ENCODE measurements around the gene KATNAL2. TPM values are rescaled to one million over a fixed set of nuclear protein-coding genes. Genes with fewer than 3 reads are reported as not detected.
A peak's percentile ranks its signal among the peaks of the same experiment; 100 is the strongest.

Gene KATNAL2, protein sequence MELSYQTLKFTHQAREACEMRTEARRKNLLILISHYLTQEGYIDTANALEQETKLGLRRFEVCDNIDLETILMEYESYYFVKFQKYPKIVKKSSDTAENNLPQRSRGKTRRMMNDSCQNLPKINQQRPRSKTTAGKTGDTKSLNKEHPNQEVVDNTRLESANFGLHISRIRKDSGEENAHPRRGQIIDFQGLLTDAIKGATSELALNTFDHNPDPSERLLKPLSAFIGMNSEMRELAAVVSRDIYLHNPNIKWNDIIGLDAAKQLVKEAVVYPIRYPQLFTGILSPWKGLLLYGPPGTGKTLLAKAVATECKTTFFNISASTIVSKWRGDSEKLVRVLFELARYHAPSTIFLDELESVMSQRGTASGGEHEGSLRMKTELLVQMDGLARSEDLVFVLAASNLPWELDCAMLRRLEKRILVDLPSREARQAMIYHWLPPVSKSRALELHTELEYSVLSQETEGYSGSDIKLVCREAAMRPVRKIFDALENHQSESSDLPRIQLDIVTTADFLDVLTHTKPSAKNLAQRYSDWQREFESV
- 0.18 and 0.56 TPM in 2 replicates for total RNA-seq (2014; rRNA removed; shearing (Covaris generic))

DNA sequence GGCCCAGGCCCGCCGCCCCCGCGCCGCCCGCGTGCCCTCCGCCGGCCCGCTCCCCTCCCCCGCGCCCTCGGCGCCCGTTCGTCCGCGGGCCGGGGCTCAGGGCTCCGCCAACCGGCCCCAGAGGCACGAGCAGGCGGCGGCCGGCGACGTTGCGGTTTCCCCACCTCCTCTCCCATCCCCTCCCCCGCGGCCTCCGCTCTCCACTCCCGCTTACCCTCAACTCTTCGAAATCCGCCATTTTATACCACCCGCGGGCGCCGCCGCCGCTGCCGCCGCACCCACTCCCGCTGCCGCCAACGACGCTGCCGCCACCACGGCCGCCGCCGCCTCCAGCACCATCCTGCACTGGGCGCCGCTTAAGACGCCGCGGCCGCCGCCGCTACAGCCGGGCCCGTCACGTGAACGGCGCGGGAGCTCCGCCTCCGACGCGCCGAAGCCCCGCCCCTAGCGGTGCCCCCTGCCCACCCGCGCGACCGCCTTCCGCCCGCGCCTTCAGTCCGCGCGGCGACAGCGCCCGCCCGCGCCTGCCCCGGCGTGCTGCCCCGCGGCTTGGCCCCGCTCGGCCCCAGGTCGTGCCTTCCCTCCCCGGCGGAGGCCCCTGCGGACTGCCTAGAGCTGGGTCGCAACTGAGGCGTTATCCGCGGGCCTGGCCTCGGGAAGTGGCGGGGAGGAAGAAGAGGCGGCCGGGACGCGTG lies at the start of gene KATNAL2, which contains the start of gene PIAS2:
Gene KATNAL2 (plus strand): TSS at position 495 of the 695 bp plus-strand sequence. CDS start 29,271 bp downstream, outside the sequence.
Gene PIAS2 (minus strand): TSS at position 400 of the 695 bp plus-strand sequence. CDS start 162 bp downstream, at position 238.
- peaks cover 6% of the 10 kb centered on the region; the same call in 1 of the 2 replicates for H3K9me3 ChIP-seq (replicated peaks)
- peak; percentile 65 to 72 for DNase-seq (ENCODE audit: low read depth in 1 of 2, low spot score in 2 of 2)
- peak within 1 kb of the TSS; percentile 98 for H3K4me3 ChIP-seq
- H3K36me3 ChIP-seq: peaks cover 6% of the 10 kb centered on the region
- H3K27ac ChIP-seq: peak within 1 kb of the TSS; percentile 63
- peaks cover 14% of the 10 kb centered on the region for H3K4me1 ChIP-seq (replicated peaks)
- no peaks in the 10 kb centered on the region for H3K27me3 ChIP-seq (replicated peaks)

- H3K4me1 ChIP-seq (replicated peaks): no peaks in the 10 kb centered on the region
- peaks cover 6% of the 10 kb centered on the region; the same call in 1 of the 2 replicates for H3K9me3 ChIP-seq (replicated peaks)
- no peak overlapping the region for H3K27ac ChIP-seq
- no peak for DNase-seq (ENCODE audit: low read depth in 1 of 2, low spot score in 2 of 2)
- no peaks in the 10 kb centered on the region for H3K27me3 ChIP-seq (replicated peaks)
- H3K4me3 ChIP-seq: no peak overlapping the region
- H3K36me3 ChIP-seq: peaks cover 6% of the 10 kb centered on the region; the same call in 1 of the 2 replicates
Measured at GRCh38 chr18:46868169-46868921, 49.1 kb upstream of the KATNAL2 start.

DNA sequence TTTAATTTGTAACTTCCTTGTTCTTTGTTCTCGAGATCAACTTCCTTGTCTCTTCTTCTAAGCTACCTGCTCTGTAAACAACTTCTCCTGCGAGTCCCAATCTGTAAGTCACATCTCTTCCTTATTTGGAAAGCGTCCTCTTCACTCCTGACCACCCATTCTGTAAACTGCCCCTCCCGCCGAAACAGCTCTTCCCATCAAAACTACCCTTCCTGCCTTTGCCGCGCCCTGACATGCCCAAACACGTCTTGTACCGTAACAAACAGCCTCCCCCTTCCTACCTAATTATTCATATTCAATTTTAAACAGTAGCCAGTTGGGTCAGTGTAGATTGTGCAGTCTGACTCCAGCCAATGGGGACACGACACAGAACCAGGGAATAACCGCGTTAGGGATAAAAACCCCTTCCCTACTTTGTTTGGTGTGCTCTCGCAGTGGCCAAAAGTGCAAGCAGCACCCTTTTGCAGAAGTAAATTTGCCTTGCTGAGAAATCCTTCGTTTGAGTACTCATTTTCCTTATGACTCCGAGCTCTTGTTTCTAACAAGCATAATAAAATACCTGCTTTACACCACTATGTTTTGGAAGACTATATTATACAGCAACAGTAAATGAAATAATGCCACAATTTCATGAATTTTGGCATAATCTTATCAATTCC lies 39.9 kb upstream of the KATNAL2 start:
- Histone ChIP-seq H3K27me3 (replicated peaks) (no peaks in the 10 kb centered on the region), H3K36me3 (peaks cover 4% of the 10 kb centered on the region), H3K4me3 (no peak overlapping the region), H3K27ac (no peak overlapping the region), H3K4me1 (replicated peaks) (no peaks in the 10 kb centered on the region), H3K9me3 (replicated peaks) (peaks cover 9% of the 10 kb centered on the region)
- no peak for DNase-seq (ENCODE audit: low read depth in 1 of 2, low spot score in 2 of 2)

DNA sequence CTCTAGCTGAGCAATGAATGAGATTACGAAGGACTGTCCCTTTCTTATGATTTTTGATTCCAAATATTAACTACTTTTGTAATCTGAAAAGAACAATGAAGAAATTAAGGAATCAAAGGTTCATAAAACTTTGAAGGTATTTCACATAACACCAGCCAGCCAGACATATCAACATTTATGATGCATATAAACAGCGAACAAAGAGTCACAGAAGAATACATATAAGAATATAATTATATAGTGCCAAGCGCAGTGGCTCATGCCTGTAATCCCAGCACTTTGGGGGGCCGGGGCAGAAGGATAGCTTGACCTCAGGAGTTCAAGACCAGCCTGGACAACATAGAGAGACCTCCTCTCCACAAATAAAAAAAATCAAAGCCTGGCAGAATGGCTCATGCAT lies 34.2 kb upstream of the KATNAL2 start:
- no peak overlapping the region for H3K27ac ChIP-seq
- no peaks in the 10 kb centered on the region for H3K9me3 ChIP-seq (replicated peaks)
- DNase-seq (ENCODE audit: low read depth in 1 of 2, low spot score in 2 of 2): no peak
- no peak overlapping the region for H3K4me3 ChIP-seq
- H3K4me1 ChIP-seq (replicated peaks): no peaks in the 10 kb centered on the region
- peaks cover 1% of the 10 kb centered on the region; the same call in 1 of the 2 replicates for H3K36me3 ChIP-seq
- H3K27me3 ChIP-seq (replicated peaks): no peaks in the 10 kb centered on the region

DNA sequence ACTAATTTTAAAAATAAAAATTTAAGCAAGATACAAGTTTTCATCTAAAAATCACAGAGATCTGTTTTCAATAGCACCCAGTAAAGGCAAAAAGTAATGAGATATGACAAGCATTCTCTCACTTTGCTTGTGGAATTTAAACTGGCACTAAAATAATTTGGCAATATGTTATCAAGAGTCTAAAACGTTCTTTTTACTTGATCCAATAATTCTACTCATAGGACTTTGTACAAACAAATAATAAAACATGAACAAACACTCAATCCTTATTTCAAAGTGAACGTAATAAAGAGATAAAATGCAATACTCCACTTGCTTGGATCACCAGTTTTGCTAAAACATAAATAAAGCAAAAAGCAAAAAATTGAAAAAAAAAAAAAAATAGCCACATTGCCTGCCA lies 30.5 kb upstream of the KATNAL2 start:
- Histone ChIP-seq H3K4me3 (no peak overlapping the region), H3K36me3 (peaks cover 25% of the 10 kb centered on the region), H3K27me3 (replicated peaks) (no peaks in the 10 kb centered on the region), H3K4me1 (replicated peaks) (no peaks in the 10 kb centered on the region), H3K9me3 (replicated peaks) (peaks cover 13% of the 10 kb centered on the region; the same call in 1 of the 2 replicates), H3K27ac (no peak overlapping the region)
- DNase-seq (ENCODE audit: low read depth in 1 of 2, low spot score in 2 of 2): no peak

- H3K9me3 ChIP-seq (replicated peaks): peaks cover 13% of the 10 kb centered on the region; the same call in 1 of the 2 replicates
- H3K4me1 ChIP-seq (replicated peaks): no peaks in the 10 kb centered on the region
- no peak overlapping the region for H3K27ac ChIP-seq
- DNase-seq (ENCODE audit: low read depth in 1 of 2, low spot score in 2 of 2): no peak
- H3K36me3 ChIP-seq: peaks cover 25% of the 10 kb centered on the region
- no peak overlapping the region for H3K4me3 ChIP-seq
- H3K27me3 ChIP-seq (replicated peaks): no peaks in the 10 kb centered on the region
Measured at GRCh38 chr18:46888965-46889364, 28.4 kb upstream of the KATNAL2 start.

DNA sequence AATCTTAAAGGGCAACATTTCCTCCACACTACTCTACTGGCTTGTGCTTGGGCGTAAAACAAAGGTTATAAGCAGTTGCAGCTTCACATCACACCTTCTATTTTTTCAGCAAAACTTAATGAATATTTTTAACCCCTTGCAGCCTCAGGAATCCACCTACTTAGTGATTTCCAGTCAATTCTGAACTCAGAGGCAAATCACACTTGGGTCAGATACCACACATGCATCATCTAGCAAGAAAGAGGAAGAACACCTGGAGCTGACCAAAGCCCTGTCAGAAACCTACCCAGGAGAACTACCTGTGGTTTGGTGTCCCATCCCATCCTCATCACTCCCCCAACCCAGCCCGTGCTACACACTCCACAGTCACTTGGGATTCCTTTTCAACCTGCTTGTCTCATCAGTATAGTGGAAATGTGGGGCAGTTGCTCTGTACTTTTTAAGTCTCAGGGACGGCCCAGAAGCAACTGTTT lies 25.6 kb upstream of the KATNAL2 start:
- H3K4me3 ChIP-seq: no peak overlapping the region
- H3K27me3 ChIP-seq (replicated peaks): no peaks in the 10 kb centered on the region
- DNase-seq (ENCODE audit: low read depth in 1 of 2, low spot score in 2 of 2): no peak

DNA sequence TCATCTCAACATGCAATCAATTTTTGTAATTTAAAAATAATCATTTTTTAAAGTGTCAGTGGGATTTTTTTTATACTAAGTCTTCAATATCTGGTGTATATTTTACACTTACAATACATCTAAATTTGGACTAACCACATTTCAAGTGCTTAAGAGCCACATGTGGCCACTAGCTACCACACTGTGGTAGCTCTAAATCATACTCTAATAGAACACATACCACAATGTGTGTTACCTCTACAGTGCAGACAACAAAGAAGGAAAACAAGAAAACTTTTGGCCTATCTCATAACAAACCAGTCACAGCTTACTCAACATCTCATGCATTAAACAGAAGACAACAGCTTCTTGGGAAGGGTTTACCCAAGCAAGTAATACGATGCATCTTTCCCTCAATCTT lies 24.6 kb upstream of the KATNAL2 start:
- Histone ChIP-seq H3K4me1 (replicated peaks) (no peaks in the 10 kb centered on the region), H3K9me3 (replicated peaks) (peaks cover 13% of the 10 kb centered on the region; the same call in 1 of the 2 replicates), H3K27me3 (replicated peaks) (no peaks in the 10 kb centered on the region), H3K36me3 (peaks cover 25% of the 10 kb centered on the region), H3K4me3 (no peak overlapping the region), H3K27ac (no peak overlapping the region)
- no peak for DNase-seq (ENCODE audit: low read depth in 1 of 2, low spot score in 2 of 2)

More for the DNA sequence above, 25.6 kb upstream of the KATNAL2 start:
- Histone ChIP-seq H3K36me3 (peaks cover 25% of the 10 kb centered on the region), H3K4me1 (replicated peaks) (no peaks in the 10 kb centered on the region), H3K9me3 (replicated peaks) (peaks cover 13% of the 10 kb centered on the region; the same call in 1 of the 2 replicates), H3K27ac (no peak overlapping the region)

DNA sequence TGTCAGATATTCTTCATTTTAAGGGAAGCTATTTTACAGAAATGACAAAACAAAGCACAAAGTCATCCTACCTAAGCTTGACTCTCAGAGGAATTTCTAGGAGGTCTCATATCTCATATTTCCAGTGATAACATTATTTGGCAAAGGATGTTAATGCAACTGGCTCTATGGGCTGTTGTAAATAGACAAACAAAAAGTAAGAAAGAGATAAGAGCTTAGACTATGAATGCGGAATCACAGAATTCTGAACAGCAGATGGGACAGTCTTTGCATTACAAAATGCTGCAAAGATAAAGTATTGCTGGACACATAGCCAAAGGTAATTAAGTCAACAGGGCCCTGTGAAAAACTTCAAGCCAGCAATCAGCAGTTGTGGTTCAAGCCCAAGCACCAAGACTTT lies 24.0 kb upstream of the KATNAL2 start:
- no peak overlapping the region for H3K4me3 ChIP-seq
- no peaks in the 10 kb centered on the region for H3K4me1 ChIP-seq (replicated peaks)
- H3K36me3 ChIP-seq: peaks cover 23% of the 10 kb centered on the region
- H3K27me3 ChIP-seq (replicated peaks): no peaks in the 10 kb centered on the region
- no peak overlapping the region for H3K27ac ChIP-seq
- H3K9me3 ChIP-seq (replicated peaks): peaks cover 12% of the 10 kb centered on the region; the same call in 1 of the 2 replicates
- no peak for DNase-seq (ENCODE audit: low read depth in 1 of 2, low spot score in 2 of 2)

- H3K4me3 ChIP-seq: no peak overlapping the region
- DNase-seq (ENCODE audit: low read depth in 1 of 2, low spot score in 2 of 2): no peak
- H3K4me1 ChIP-seq (replicated peaks): no peaks in the 10 kb centered on the region
- no peaks in the 10 kb centered on the region for H3K27me3 ChIP-seq (replicated peaks)
- peaks cover 6% of the 10 kb centered on the region; the same call in 1 of the 2 replicates for H3K9me3 ChIP-seq (replicated peaks)
- no peak overlapping the region for H3K27ac ChIP-seq
- H3K36me3 ChIP-seq: peaks cover 16% of the 10 kb centered on the region
Measured at GRCh38 chr18:46894124-46894523, 23.3 kb upstream of the KATNAL2 start.

GRCh38 chr18:46899274-46899948 lies 18.0 kb upstream of the KATNAL2 start:
- Histone ChIP-seq H3K9me3 (replicated peaks) (no peaks in the 10 kb centered on the region), H3K27me3 (replicated peaks) (no peaks in the 10 kb centered on the region), H3K4me1 (replicated peaks) (no peaks in the 10 kb centered on the region), H3K36me3 (no peaks in the 10 kb centered on the region), H3K27ac (no peak overlapping the region), H3K4me3 (no peak overlapping the region)
- no peak for DNase-seq (ENCODE audit: low read depth in 1 of 2, low spot score in 2 of 2)

DNA sequence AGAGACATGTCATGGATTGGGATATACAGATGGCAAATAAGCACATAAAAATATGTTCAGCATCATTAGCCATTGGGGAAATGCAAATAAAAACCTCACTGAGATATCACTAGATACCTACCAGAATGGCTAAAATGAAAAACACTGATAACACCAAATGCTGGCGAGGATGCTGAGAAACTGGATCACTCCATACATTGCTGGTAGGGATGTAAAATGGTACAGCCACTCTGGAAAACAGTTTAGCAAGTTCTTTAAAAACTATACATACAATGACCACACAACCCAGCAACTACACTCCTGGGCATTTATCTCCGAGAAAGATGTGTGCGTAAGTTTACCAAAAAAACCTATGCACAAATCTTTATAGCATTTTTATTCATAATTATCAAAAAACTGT lies 14.0 kb upstream of the KATNAL2 start:
- Histone ChIP-seq H3K27ac (no peak overlapping the region), H3K4me3 (no peak overlapping the region), H3K27me3 (replicated peaks) (no peaks in the 10 kb centered on the region), H3K4me1 (replicated peaks) (no peaks in the 10 kb centered on the region), H3K36me3 (no peaks in the 10 kb centered on the region), H3K9me3 (replicated peaks) (no peaks in the 10 kb centered on the region)
- DNase-seq (ENCODE audit: low read depth in 1 of 2, low spot score in 2 of 2): no peak

Measured in SJSA1 (cell line).